GM20431 (cell line): Measurements from ENCODE around the gene RNPEPL1.
"Not testable (repeated sequence)": the region's sequence is repeated elsewhere in the genome, so short reads cannot be mapped to it uniquely, and the experiment has no call there.

Source experiments
- in situ Hi-C: fragments of 300-500 bp; cut with MseI, MboI; formaldehyde crosslinking; loops from one replicate; pipeline ENCODE4 v1.15.0; 2020; ENCODE audit warnings: low sequenced_read_pairs; ENCODE audit not compliant: unreplicated experiment

RNPEPL1 gene

DNA sequence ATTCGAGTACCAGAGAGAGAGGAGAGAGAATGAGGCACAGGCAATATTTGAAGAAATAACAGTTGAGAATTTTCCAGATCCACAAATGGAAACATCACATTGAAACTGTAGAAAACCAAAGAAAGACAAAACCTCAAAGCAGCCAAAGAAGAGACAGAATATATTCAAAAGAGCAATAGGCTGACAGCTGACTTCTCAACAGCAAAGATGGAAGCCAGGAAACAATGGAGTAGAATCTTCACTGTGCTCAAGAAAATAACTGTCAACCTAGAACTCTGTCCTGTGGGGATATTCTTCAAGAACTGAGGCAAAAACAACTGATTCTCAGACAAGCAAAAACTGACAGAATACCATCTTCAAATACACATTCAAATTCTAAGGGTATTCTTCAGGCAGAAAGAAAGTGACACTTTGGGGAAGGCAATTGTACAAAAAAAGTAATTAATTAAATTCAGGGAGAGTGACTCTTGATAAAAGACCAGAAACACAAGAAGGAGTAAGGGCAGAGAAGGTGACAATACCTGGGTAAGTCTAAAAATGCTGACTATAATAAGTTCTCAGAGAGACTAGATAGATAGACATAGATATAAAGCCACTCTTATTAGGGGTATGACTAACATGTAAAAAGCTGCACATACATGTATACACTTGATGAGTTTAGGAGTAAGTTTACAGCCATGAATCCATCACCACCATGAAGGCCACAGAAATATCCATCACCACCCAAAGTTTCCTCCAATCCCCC, 36.1 kb upstream of the RNPEPL1 start:
- in situ Hi-C loops: no loop called here

GRCh38 chr2:240538031-240538780, 30.1 kb upstream of the RNPEPL1 start:
- in situ Hi-C loops: no loop called here

GRCh38 chr2:240539101-240539500, 29.2 kb upstream of the RNPEPL1 start:
- in situ Hi-C loops: not testable (repeated sequence)

GRCh38 chr2:240539906-240540305, 28.4 kb upstream of the RNPEPL1 start:
- in situ Hi-C loops: no loop called here

DNA sequence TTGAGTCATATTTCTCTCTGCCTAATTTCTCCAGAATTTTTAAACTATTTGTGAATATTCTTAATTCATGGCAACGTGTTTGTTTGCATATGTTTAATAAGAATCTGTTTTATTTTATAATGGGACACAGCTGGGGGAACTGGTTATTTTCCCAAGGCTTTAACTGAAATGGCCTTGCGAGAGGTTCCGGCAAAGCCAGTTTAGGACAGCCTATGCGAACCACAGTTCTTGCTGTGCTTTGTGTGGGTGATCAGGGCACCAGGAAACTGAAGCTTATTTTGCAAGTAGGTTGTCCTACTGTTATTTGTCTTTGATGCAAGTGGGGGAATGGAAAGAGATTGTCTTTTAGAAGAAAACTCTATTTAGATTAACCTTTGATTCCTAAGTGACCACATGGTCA, 17.0 kb upstream of the RNPEPL1 start:
- in situ Hi-C loops: no loop called here

DNA sequence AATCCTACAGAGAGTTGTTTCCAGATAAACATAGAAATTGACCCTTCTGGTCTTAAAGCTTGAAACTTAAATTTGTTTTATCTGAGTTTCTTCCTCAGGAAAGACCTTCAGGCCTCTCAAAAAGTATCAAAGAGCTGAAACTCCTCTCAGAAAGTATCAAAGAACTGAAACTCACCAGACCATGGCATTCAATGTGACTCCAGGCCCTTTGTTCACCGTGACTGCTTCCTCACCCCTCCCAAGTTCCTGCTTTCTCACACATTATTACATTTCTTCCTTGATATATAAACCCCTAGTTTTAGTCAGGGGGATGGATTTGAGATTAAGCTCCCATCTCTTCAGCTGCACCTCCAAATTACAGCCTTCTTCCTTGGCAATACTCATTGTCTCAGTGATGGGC, 16.5 kb upstream of the RNPEPL1 start:
- in situ Hi-C loops: no loop called here

GRCh38 chr2:240553956-240554480, 14.3 kb upstream of the RNPEPL1 start:
- in situ Hi-C loops: no loop called here

GRCh38 chr2:240554767-240555493, 13.4 kb upstream of the RNPEPL1 start:
- in situ Hi-C loops: no loop called here

DNA sequence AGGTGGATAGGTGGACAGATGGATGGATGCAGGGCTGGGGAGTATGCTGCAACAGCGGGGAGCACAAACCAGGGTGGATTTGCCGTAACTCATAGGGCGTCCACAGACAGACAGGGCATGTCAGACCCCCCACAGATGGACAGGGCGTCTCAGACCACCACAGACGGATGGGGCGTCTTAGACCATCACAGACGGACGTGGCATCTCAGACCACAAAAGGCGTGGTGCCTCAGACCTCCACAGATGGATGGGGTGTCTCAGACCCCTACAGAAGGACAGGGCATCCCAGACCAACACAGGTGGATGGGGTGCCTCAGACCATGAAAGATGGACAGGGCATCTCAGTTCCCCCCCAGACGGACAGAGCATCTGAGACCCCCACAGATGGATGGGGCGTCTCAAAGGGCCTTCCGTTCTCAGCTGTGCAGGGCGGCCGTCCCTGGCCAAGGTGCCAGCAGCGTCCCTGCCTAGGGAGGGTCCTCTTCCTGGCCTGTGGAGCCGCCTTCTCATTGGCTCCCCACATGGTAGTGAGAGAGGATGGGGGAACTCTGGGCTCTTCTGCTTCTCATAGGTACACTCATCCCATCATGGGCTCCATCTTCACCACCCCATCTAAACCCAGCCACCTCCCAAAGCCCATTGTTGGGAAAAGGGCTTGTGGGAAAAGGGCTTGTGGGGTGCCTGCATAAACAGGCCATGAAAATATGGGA, 12.6 kb upstream of the RNPEPL1 start:
- in situ Hi-C loops: no loop called here

GRCh38 chr2:240556553-240557100, 11.7 kb upstream of the RNPEPL1 start:
- in situ Hi-C loops: no loop called here

- in situ Hi-C loops: no loop called here
Measured at GRCh38 chr2:240557101-240557751, 11.1 kb upstream of the RNPEPL1 start.

DNA sequence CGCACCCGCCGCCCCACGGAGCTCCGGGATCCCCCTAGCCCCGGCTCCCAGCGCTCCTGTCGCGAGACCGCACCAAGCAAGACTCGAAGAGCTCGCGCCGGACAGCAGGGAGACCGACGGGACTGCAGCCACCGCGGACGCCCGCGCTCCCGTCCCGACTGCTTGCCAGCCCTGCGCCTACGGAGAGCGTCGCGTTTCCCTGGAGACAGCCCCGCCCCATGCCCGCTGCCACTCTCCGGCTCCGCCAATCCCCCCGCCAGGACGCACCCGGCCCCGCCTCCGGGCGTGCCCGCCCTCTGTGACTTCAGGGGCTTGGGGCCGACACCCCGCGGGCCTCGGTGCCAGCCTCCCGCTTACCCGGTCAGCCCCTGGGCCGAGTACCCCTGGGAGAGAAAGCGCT, 10.5 kb upstream of the RNPEPL1 start, which contains the start of gene ANKMY1:
Gene ANKMY1 (minus strand): TSS at position 181 of the 400 bp plus-strand sequence. CDS start 653 bp downstream, outside the sequence.
- in situ Hi-C loops: no loop called here

- in situ Hi-C loops: no loop called here
Measured at GRCh38 chr2:240558236-240558761, 10.0 kb upstream of the RNPEPL1 start.

DNA sequence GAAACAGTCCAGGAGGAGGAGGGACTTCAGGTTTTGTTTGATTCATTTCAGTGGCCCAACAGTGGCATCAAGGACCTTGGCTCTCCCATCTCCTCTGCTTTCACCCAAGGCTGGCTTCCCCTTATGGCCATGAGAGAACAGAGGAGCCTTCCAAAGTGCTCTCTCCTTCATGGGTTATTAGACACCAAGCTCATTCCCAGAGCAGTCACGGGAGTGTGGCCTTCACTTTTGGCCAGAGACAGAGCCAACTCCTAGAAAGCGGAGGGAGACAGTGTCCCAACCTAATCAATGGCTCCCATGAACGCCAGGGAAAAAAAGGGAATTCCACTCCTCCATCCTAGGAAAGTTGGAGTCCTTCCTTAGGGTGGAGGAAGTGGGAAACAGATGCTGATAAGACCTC, 9.0 kb upstream of the RNPEPL1 start:
- in situ Hi-C loops: no loop called here

DNA sequence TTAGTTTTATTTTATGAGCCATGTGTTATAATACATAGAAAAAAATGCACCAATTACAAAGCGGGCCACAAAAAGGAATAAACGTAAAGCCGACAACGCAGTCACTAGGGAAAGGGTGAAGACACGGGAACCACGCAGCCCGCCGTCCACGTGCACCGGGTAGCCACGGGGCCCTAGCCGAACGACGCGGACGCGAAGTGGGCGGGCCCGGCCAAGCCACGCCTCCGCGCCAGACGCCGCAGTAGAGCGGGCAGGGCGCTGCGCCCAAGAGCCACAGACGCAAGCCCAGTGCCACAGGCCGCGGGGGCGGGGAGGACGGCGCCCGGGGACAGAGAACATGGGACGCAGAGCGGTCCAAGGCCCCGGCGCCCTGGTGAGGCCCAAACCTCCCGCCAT, 8.2 kb upstream of the RNPEPL1 start, which contains the start of gene DUSP28:
Gene DUSP28 (plus strand): TSS at position 274 of the 396 bp plus-strand sequence. CDS start 328 bp downstream, outside the sequence.
- in situ Hi-C loops: no loop called here

- in situ Hi-C loops: no loop called here
Measured at GRCh38 chr2:240560480-240561324, 7.6 kb upstream of the RNPEPL1 start.

GRCh38 chr2:240561325-240561971, 6.8 kb upstream of the RNPEPL1 start:
- in situ Hi-C loops: no loop called here
